Measurements from ENCODE around the gene UBL4A.

Gene UBL4A

GRCh38 chrX:154457491-154458115 is 28.8 kb downstream of the UBL4A start (continued):
- no peak for TF ChIP-seq ZFP3 (CRISPR knock-in tag; IDR thresholded peaks at IDR 0.05)

- ATAC-seq, result no peak
- no peak for TF ChIP-seq ZNF8 (CRISPR knock-in tag; IDR thresholded peaks at IDR 0.05)
- no peak for TF ChIP-seq ISL1 (CRISPR knock-in tag; IDR thresholded peaks at IDR 0.05)
- no peak for TF ChIP-seq RARB (CRISPR knock-in tag; IDR thresholded peaks at IDR 0.05)
- TF ChIP-seq CSDC2 (CRISPR knock-in tag; IDR thresholded peaks at IDR 0.05), result no peak
- no peak for TF ChIP-seq BACH2 (CRISPR knock-in tag; IDR thresholded peaks at IDR 0.05; ENCODE audit: borderline replicate concordance)
- TF ChIP-seq GLIS3 (CRISPR knock-in tag; IDR thresholded peaks at IDR 0.05), result no peak
- TF ChIP-seq PATZ1 (CRISPR knock-in tag; IDR thresholded peaks at IDR 0.05; ENCODE audit: borderline replicate concordance), result no peak
- TF ChIP-seq ZNF565 (CRISPR knock-in tag; conservative IDR thresholded peaks at IDR 0.05; ENCODE audit: low read depth), result no peak
- no peak for TF ChIP-seq ESRRG (CRISPR knock-in tag; IDR thresholded peaks at IDR 0.05)
- no peak for TF ChIP-seq CREB5 (CRISPR knock-in tag; IDR thresholded peaks at IDR 0.05; ENCODE audit: low read depth)
Observed at GRCh38 chrX:154452823-154453222, 33.6 kb downstream of the UBL4A start.

- TF ChIP-seq CSDC2 (CRISPR knock-in tag; IDR thresholded peaks at IDR 0.05) (no peak), TSHZ2 (CRISPR knock-in tag; IDR thresholded peaks at IDR 0.05) (no peak), ZNF70 (CRISPR knock-in tag; IDR thresholded peaks at IDR 0.05) (no peak), ESRRG (CRISPR knock-in tag; IDR thresholded peaks at IDR 0.05) (no peak), BACH2 (CRISPR knock-in tag; IDR thresholded peaks at IDR 0.05; ENCODE audit: borderline replicate concordance) (no peak), GLIS3 (CRISPR knock-in tag; IDR thresholded peaks at IDR 0.05) (no peak), PATZ1 (CRISPR knock-in tag; IDR thresholded peaks at IDR 0.05; ENCODE audit: borderline replicate concordance) (no peak), ISL1 (CRISPR knock-in tag; IDR thresholded peaks at IDR 0.05) (no peak), POU6F1 (CRISPR knock-in tag; IDR thresholded peaks at IDR 0.05; ENCODE audit: borderline replicate concordance, low read depth) (no peak), ZC3H10 (CRISPR knock-in tag; IDR thresholded peaks at IDR 0.05) (no peak), ZFP30 (CRISPR knock-in tag; IDR thresholded peaks at IDR 0.05) (no peak), ZNF565 (CRISPR knock-in tag; conservative IDR thresholded peaks at IDR 0.05; ENCODE audit: low read depth) (no peak), CREB5 (CRISPR knock-in tag; IDR thresholded peaks at IDR 0.05; ENCODE audit: low read depth) (no peak)
- ATAC-seq, result no peak
Observed at GRCh38 chrX:154450312-154450711, 36.1 kb downstream of the UBL4A start.

All from SK-N-SH treated with all-trans-retinoic acid at 6 μM for 48 hours (cell line).